Activated CD4-positive, alpha-beta memory T cell treated with anti-CD3 and anti-CD28 coated beads, Interleukin-2, amount 10 ng/mL, durations not matched to agents 7 days and 5 days (primary cell): ENCODE data around the gene MTF2. TPM values are rescaled to one million over a fixed set of nuclear protein-coding genes. Genes with fewer than 3 reads are reported as not detected.
"Not testable (repeated sequence)": the region's sequence is repeated elsewhere in the genome, so short reads cannot be mapped to it uniquely, and the experiment has no call there.

ENCODE experiments used
- CTCF ChIA-PET: fragments of 350-600 bp; sonication (Branson Sonifier 250); formaldehyde crosslinking; loops from one replicate; lab custom pipeline; 2021; ENCODE audit warnings: antibody characterized with exemption, inconsistent platforms; lab: Charles Lee
- POLR2A ChIA-PET: fragments of 350-600 bp; sonication (Branson Sonifier 250); formaldehyde crosslinking; loops from one replicate; lab custom pipeline; 2021; ENCODE audit warnings: antibody characterized with exemption; lab: Charles Lee
- DNase-seq: peaks from one replicate; pipeline ENCODE4 v3.0.0-alpha.2; 2020
- H3K27ac Mint-ChIP-seq: one replicate; pipeline ENCODE4 v1.8.0; 2021; ENCODE audit warnings: mild to moderate bottlenecking, mixed read lengths
- H3K27me3 Mint-ChIP-seq: one replicate; pipeline ENCODE4 v1.8.0; 2021; ENCODE audit warnings: mixed read lengths
- H3K36me3 Mint-ChIP-seq: one replicate; pipeline ENCODE4 v1.8.0; 2021; ENCODE audit warnings: low read depth, mixed read lengths
- H3K4me1 Mint-ChIP-seq: one replicate; pipeline ENCODE4 v1.8.0; 2021; ENCODE audit warnings: mixed read lengths
- H3K4me3 Mint-ChIP-seq: one replicate; pipeline ENCODE4 v1.8.0; 2021; ENCODE audit warnings: mild to moderate bottlenecking, mixed read lengths
- H3K9me3 Mint-ChIP-seq: one replicate; pipeline ENCODE4 v1.8.0; 2021; ENCODE audit warnings: mixed read lengths
- total RNA-seq, 2 experiments: library from RNA; stranded (reverse); gene quantifications; one replicate each; pipeline ENCODE4 v1.2.3, GENCODE V29; 2021

MTF2 gene
- total RNA-seq, 2 experiments from 2014 or later, result 55.5 to 56.6 TPM

DNA sequence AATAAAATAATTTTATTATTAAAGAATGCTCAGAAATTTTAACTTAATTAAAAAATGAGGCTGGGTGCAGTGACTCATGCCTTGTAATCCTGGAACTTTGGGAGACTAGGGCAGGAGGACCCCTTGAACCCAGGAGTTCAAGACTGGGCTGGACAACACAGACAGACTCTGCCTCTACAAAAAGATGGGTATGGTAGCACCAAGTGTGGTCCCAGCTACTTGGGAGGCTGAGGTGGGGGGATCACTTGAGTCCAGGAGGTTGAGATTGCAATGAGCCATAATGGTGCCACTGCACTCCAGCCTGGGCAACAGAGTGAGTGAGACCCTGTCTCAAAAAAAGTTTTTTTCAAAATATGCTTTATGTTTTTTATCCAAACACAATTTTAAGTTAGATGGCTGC lies 75.8 kb downstream of the MTF2 start:
- DNase-seq, result no peak
- Mint-ChIP-seq H3K27me3 (no peaks in the 10 kb centered on the region), H3K4me1 (peaks cover 17% of the 10 kb centered on the region), H3K4me3 (no peak overlapping the region), H3K27ac (no peak overlapping the region), H3K9me3 (no peaks in the 10 kb centered on the region), H3K36me3 (peaks cover 49% of the 10 kb centered on the region)
- CTCF ChIA-PET, result interaction anchor here (0.7 to 1.2 kb wide), 3 partner anchors 11 to 112 kb away, joined by 3 to 6 read pairs (median 4); no protein-coding TSS in a partner anchor
- POLR2A ChIA-PET, result interaction anchor here (1.0 to 2.5 kb wide), 7 partner anchors 9 to 75 kb away, joined by 3 to 8 read pairs (median 3); partner anchors contain the start of gene TMED5

DNA sequence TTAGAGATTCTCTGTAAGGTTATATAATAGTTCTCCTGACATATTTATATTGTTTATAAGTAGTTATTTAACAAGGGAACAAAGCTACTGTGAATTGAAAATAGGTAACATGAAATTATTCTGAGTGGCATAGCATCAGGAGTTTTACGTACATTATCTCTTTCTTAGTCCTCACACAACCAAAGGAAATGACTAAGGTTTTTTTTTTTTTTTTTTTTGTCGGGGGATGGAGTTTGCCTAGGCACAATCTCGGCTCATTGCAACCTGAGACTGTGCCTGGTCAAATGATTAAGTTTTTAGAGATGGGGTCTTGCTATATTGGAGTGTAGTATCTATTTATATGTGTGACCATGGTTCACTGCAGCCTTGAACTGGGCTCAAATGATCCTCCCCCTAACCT lies 76.3 kb downstream of the MTF2 start:
- H3K27me3 Mint-ChIP-seq, result no peaks in the 10 kb centered on the region
- peaks cover 47% of the 10 kb centered on the region for H3K36me3 Mint-ChIP-seq
- ChIA-PET POLR2A (interaction anchor here (0.6 to 2.5 kb wide), 8 partner anchors 9 to 76 kb away, joined by 3 to 8 read pairs (median 3); partner anchors contain the start of genes MTF2 and TMED5), CTCF (interaction anchor here (0.7 to 1.2 kb wide), 4 partner anchors 11 to 113 kb away, joined by 3 to 6 read pairs (median 4); partner anchors contain the start of gene MTF2)
- no peak for DNase-seq
- H3K9me3 Mint-ChIP-seq, result no peaks in the 10 kb centered on the region
- H3K27ac Mint-ChIP-seq, result peak overlapping the region; percentile 48
- H3K4me3 Mint-ChIP-seq, result no peak overlapping the region
- peaks cover 17% of the 10 kb centered on the region for H3K4me1 Mint-ChIP-seq

DNA sequence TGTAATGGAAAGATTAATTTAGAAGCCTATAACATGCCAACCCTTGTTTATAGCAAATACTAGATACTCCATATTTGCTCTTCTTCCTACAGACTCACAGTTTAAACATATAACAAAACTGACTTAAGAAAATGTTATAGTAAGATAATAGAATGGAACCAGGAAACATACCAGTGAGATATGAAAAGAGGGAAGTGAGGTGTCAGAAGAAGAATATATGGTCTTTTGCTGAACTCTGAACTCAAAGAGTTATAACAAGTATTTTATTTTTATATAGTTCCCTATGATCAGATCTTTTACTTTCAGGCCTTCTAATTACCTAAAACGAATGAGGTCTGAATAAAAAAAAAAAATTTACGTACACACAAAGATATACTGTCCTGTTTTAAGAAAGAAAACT lies 80.3 kb downstream of the MTF2 start:
- Mint-ChIP-seq H3K4me1 (peaks cover 14% of the 10 kb centered on the region), H3K27ac (no peak overlapping the region), H3K27me3 (no peaks in the 10 kb centered on the region), H3K4me3 (no peak overlapping the region), H3K9me3 (no peaks in the 10 kb centered on the region), H3K36me3 (peaks cover 52% of the 10 kb centered on the region)
- ChIA-PET POLR2A (interaction anchor here (0.7 to 1.2 kb wide), 2 partner anchors 9 to 11 kb away, joined by 3 to 5 read pairs; no protein-coding TSS in a partner anchor), CTCF (no interaction called here)
- DNase-seq, result no peak

DNA sequence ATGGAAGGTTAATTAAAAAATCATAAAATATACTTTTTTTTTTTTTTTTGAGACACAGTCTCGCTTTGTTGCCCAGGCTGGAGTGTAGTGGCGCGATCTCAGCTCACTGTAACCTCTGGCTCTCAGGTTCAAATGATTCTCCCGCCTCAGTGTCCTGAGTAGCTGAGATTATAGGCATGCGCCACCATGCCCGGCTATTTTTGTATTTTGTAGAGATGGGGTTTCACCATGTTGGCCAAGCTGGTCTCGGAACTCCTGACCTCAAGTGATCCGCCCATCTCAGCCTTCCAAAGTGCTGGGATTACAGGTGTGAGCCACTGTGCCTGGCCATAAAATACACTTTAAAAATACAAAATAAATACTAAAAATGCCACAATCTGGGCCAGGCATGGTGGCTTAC lies 84.2 kb downstream of the MTF2 start:
- H3K36me3 Mint-ChIP-seq, result peaks cover 68% of the 10 kb centered on the region
- H3K4me1 Mint-ChIP-seq, POLR2A ChIA-PET: not testable (repeated sequence)

DNA sequence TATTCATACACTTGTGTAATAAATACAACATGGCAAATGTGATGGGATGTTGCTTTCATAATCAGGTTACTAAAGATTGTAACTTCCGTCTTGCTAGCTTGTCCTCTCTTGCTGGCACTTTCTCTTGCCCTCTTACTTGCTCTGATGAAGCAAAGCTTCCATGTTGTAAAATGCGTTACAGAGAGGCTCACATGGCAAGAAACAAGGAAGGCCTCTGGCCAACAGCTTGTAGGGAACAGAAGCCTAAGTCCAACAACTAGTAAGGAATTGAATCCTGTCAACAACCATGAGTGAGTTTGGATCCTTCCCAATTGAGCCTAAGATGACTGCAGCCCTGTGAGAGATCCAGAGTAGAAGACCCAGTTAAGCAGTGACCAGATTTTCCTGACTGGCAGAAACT lies 85.7 kb downstream of the MTF2 start:
- peaks cover 20% of the 10 kb centered on the region for H3K9me3 Mint-ChIP-seq
- CTCF ChIA-PET, result interaction anchor here (0.6 kb wide), 1 partner anchor 68 kb away, joined by 3 read pairs; no protein-coding TSS in a partner anchor
- no peak overlapping the region for H3K27ac Mint-ChIP-seq
- H3K4me1 Mint-ChIP-seq, result peaks cover 14% of the 10 kb centered on the region
- H3K27me3 Mint-ChIP-seq, result no peaks in the 10 kb centered on the region
- peaks cover 67% of the 10 kb centered on the region for H3K36me3 Mint-ChIP-seq
- POLR2A ChIA-PET, result interaction anchor here (0.9 to 1.5 kb wide), 3 partner anchors 8 to 86 kb away, joined by 3 to 4 read pairs (median 3); partner anchors contain the start of gene MTF2
- no peak for DNase-seq
- H3K4me3 Mint-ChIP-seq, result no peak overlapping the region

More for the DNA sequence above, 84.2 kb downstream of the MTF2 start:
- peaks cover 16% of the 10 kb centered on the region for H3K9me3 Mint-ChIP-seq
- DNase-seq, H3K27me3 Mint-ChIP-seq, CTCF ChIA-PET, H3K27ac Mint-ChIP-seq, H3K4me3 Mint-ChIP-seq: not testable (repeated sequence)

DNA sequence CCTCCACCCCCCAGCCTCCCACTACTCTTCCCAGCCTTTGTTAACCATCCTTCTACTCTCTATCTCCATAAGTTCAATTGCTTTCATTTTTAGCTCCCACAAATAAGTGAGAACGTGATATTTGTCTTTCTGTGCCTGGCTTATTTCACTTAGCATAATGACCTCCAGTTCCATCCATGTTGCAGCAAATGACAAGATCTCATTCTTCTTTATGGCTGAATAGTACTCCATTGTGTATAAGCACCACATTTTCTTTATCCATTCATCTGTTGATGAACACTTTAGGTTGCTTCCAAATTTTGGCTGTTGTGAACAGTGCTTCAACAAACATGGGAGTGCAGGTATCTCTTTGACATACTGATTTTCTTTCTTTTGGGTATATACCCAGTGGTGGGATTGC lies 86.8 kb downstream of the MTF2 start:
- H3K27me3 Mint-ChIP-seq, result not testable (repeated sequence)

DNA sequence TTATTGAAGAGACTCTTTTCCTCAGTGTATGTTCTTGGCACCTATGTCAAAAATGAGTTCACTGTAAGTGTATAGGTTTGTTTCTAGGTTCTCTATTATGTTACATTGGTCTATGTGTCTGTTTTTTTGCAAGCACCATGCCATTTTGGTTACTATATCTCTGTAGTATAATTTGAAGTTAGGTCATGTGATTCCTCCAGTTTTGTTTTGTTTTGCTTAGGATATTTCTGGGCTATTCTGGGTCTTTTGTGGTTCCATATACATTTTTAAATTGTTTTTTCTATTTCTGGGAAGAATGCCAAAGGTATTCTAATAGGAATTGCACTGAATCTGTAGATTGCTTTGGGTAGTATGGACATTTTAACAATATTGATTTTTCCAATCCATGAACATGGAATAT lies 87.9 kb downstream of the MTF2 start:
- Mint-ChIP-seq H3K4me3 (no peak overlapping the region), H3K4me1 (peaks cover 30% of the 10 kb centered on the region), H3K9me3 (peaks cover 20% of the 10 kb centered on the region), H3K27ac (no peak overlapping the region), H3K27me3 (no peaks in the 10 kb centered on the region), H3K36me3 (peaks cover 65% of the 10 kb centered on the region)
- POLR2A ChIA-PET, result no interaction called here
- no peak for DNase-seq
- CTCF ChIA-PET, result no interaction called here

More for the DNA sequence above, 86.8 kb downstream of the MTF2 start:
- H3K27ac Mint-ChIP-seq, DNase-seq, POLR2A ChIA-PET, H3K4me3 Mint-ChIP-seq: not testable (repeated sequence)
- peaks cover 68% of the 10 kb centered on the region for H3K36me3 Mint-ChIP-seq
- CTCF ChIA-PET, result interaction anchor here (0.6 kb wide), 1 partner anchor 301 kb away, joined by 6 read pairs; no protein-coding TSS in a partner anchor
- peaks cover 20% of the 10 kb centered on the region for H3K9me3 Mint-ChIP-seq
- peaks cover 18% of the 10 kb centered on the region for H3K4me1 Mint-ChIP-seq

DNA sequence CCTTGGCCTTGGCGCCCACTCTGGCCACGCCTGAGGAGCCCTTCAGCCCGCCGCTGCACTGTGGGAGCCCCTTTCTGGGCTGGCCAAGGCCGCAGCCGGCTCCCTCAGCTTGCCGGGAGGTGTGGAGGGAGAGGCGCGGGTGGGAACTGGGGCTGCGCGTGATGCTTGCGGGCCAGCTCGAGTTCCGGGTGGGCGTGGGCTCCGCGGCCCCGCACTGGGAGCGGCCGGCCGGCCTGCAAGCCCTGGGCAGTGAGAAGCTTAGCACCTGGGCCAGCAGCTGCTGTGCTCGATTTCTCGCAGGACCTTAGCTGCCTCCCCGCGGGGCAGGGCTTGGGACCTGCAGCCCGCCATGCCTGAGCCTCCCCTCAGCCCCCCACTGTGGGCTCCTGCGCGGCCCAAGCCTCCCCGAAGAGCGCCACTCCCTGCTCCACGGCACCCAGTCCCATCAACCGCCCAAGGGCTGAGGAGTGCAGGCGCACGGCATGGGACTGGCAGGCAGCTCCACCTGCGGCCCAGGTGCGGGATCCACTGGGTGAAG lies 91.1 kb downstream of the MTF2 start:
- Mint-ChIP-seq H3K9me3 (peaks cover 23% of the 10 kb centered on the region), H3K4me1 (peaks cover 52% of the 10 kb centered on the region), H3K36me3 (peaks cover 74% of the 10 kb centered on the region)
- ChIA-PET CTCF (interaction anchor here (1.5 kb wide), 1 partner anchor 108 kb away, joined by 3 read pairs; no protein-coding TSS in a partner anchor), POLR2A (interaction anchor here (1.0 to 2.4 kb wide), 3 partner anchors 11 to 91 kb away, joined by 3 to 7 read pairs (median 3); partner anchors contain the start of gene MTF2)
- H3K27me3 Mint-ChIP-seq, DNase-seq, H3K4me3 Mint-ChIP-seq, H3K27ac Mint-ChIP-seq: not testable (repeated sequence)

DNA sequence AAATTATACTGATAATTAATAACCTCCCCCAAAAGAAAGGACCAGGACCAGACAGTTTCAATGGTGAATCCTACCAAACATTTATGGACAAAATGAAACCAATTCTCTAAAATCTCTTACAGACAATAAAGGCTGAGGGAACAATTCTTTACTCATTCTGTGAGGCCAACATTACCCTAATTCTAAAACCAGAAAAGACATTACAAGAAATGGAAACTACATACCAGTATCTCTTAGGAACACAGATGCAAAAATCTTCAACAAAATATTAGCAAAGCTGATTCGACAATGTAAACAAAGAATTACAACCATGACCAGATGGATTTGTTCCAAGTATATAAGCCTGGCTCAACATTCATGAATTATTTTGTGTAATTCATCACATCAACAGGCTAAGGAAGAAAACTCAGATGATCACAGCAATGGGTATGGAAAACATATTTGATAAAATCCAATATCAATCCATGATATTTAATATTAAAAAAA lies 92.5 kb downstream of the MTF2 start:
- peaks cover 76% of the 10 kb centered on the region for H3K36me3 Mint-ChIP-seq
- peak overlapping the region; percentile 71 for H3K4me3 Mint-ChIP-seq
- ChIA-PET CTCF (interaction anchor here (0.5 to 1.5 kb wide), 3 partner anchors 110 to 353 kb away, joined by 3 read pairs; no protein-coding TSS in a partner anchor), POLR2A (interaction anchor here (2.4 kb wide), 1 partner anchor 92 kb away, joined by 7 read pairs; the partner anchor contains the start of gene MTF2)
- H3K27me3 Mint-ChIP-seq, result no peaks in the 10 kb centered on the region
- peaks cover 20% of the 10 kb centered on the region for H3K9me3 Mint-ChIP-seq
- DNase-seq, result no peak
- H3K27ac Mint-ChIP-seq, result peak overlapping the region; percentile 77
- peaks cover 59% of the 10 kb centered on the region for H3K4me1 Mint-ChIP-seq

DNA sequence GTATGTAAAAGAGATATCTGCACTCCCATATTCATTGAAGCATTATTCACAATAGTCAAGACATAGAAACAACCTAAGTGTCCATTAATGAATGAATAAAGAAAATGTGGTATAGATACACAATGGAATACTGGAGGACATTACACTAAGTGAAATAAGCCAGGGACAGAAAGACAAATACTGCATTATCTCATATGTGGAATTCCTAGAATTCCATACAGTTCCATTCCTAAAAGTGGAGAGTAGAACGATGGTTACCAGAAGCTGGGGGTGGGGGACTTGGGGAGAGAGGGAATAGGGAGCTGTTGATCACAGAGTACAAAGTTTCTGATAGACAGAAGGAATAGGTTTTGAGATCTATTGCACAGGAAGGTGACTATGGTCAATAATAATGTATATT lies 93.7 kb downstream of the MTF2 start:
- POLR2A ChIA-PET, result interaction anchor here (1.3 kb wide), 2 partner anchors 8 to 18 kb away, joined by 3 to 4 read pairs; no protein-coding TSS in a partner anchor
- H3K9me3 Mint-ChIP-seq, result peaks cover 12% of the 10 kb centered on the region
- H3K36me3 Mint-ChIP-seq, result peaks cover 69% of the 10 kb centered on the region
- H3K27me3 Mint-ChIP-seq, result no peaks in the 10 kb centered on the region
- no peak for DNase-seq
- CTCF ChIA-PET, result interaction anchor here (1.7 kb wide), 1 partner anchor 93 kb away, joined by 7 read pairs; no protein-coding TSS in a partner anchor
- no peak overlapping the region for H3K27ac Mint-ChIP-seq
- H3K4me3 Mint-ChIP-seq, result no peak overlapping the region
- peaks cover 64% of the 10 kb centered on the region for H3K4me1 Mint-ChIP-seq

DNA sequence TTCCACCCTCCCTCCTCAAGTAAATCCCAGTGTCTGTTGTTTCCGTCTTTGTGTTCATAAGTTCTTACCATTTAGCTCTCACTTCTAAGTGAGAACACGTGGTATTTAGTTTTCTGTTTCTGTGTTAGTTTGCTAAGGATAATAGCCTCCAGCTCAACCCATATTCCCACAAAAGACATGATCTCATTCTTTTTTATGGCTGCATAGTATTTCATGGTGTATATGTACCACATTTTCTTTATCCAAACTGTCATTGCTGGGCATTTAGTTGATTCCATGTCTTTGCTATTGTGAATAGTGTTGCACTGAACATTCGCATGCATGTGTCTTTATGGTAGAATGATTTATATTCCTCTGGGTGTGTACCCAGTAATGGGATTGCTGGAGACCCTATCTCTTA lies 95.6 kb downstream of the MTF2 start:
- Mint-ChIP-seq H3K4me1 (peaks cover 64% of the 10 kb centered on the region), H3K36me3 (peaks cover 68% of the 10 kb centered on the region)
- H3K27me3 Mint-ChIP-seq, H3K4me3 Mint-ChIP-seq, DNase-seq, POLR2A ChIA-PET, H3K27ac Mint-ChIP-seq, CTCF ChIA-PET, H3K9me3 Mint-ChIP-seq: not testable (repeated sequence)

DNA sequence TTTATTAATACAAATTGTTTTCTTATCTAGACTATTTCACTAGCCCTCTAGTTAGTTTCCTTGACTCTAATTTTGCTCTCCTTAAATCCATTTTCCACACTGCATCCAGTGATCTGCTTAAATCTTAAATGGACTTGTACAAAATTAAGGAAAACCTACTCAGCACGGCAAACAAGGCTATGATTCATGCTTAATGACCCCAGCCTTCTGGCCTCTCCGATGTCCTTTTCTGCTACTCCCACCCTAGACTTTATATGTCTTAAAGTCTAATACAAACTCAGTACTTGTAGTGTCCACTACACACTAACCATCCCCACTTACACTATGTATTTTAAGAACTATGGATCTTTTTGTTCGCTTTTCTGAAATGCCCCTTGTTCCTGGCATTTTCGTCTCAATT lies 98.9 kb downstream of the MTF2 start:
- H3K36me3 Mint-ChIP-seq, result peaks cover 57% of the 10 kb centered on the region
- H3K4me3 Mint-ChIP-seq, result peak overlapping the region; percentile 89
- H3K4me1 Mint-ChIP-seq, result peaks cover 55% of the 10 kb centered on the region
- peak overlapping the region; percentile 98 for H3K27ac Mint-ChIP-seq
- POLR2A ChIA-PET, result interaction anchor here (0.8 to 1.6 kb wide), 3 partner anchors 12 to 167 kb away, joined by 3 to 8 read pairs (median 4); partner anchors contain the start of gene DR1
- no peaks in the 10 kb centered on the region for H3K27me3 Mint-ChIP-seq
- H3K9me3 Mint-ChIP-seq, result peaks cover 3% of the 10 kb centered on the region
- CTCF ChIA-PET, result no interaction called here
- no peak for DNase-seq

DNA sequence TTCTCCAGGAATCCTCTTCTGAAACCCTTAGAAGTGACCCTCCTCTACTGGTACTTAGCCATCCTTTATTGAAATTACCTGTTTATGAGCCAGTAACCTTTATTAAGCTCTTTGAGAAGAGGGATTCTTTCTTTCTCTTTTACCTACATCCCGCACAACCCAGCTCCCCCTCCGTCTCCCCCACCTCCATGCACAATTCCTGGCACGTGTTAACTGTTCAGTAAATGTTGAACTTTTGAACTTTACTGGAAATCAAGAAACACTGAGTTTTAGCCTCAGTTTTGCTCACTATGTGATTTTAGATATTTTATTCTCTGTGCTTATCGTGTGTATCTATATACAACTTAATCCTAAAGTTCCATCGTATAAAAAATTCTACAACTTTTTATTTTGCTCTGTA lies 99.3 kb downstream of the MTF2 start:
- H3K27me3 Mint-ChIP-seq, result no peaks in the 10 kb centered on the region
- ChIA-PET POLR2A (interaction anchor here (1.5 to 1.8 kb wide), 3 partner anchors 23 to 167 kb away, joined by 4 to 8 read pairs (median 8); partner anchors contain the start of gene DR1), CTCF (no interaction called here)
- peak overlapping the region; percentile 89 for H3K4me3 Mint-ChIP-seq
- peaks cover 3% of the 10 kb centered on the region for H3K9me3 Mint-ChIP-seq
- no peak for DNase-seq
- H3K27ac Mint-ChIP-seq, result peak overlapping the region; percentile 98
- H3K4me1 Mint-ChIP-seq, result peaks cover 55% of the 10 kb centered on the region
- peaks cover 52% of the 10 kb centered on the region for H3K36me3 Mint-ChIP-seq
